ENCODE data around the gene ZNF780A. TPM values are rescaled to one million over a fixed set of nuclear protein-coding genes. Genes with fewer than 3 reads are reported as not detected.

The ZNF780A gene
- total RNA-seq, 2 donors from 2014 or later = 8.9 to 17.7 TPM

- no peak for TF ChIP-seq CTCF (IDR thresholded peaks at IDR 0.05)
- Histone ChIP-seq H3K9me3 (no peaks in the 10 kb centered on the region), H3K36me3 (no peaks in the 10 kb centered on the region), H3K27me3 (replicated peaks; ENCODE audit: insufficient read depth) (no peaks in the 10 kb centered on the region), H3K27ac (peak overlapping the region; percentile 85 to 87), H3K4me3 (peak overlapping the region; percentile 82), H3K4me1 (ENCODE audit: control insufficient read depth in 1 of 2, low read depth in 2 of 2) (peaks cover 3 to 13% of the 10 kb centered on the region in 2 donors)
- DNase-seq (ENCODE audit: low spot score) = no peak
- ATAC-seq (ENCODE audit: insufficient number of reproducible peaks, low FRiP score, low read depth) = no peak
These were observed 724 bp upstream of the ZNF780A start for GRCh38 chr19:40091205-40092129.

- Histone ChIP-seq H3K27me3 (replicated peaks; ENCODE audit: insufficient read depth) (no peaks in the 10 kb centered on the region), H3K36me3 (peaks cover 4% of the 10 kb centered on the region), H3K9me3 (no peaks in the 10 kb centered on the region), H3K4me1 (ENCODE audit: control insufficient read depth in 1 of 2, low read depth in 2 of 2) (peaks cover 3 to 13% of the 10 kb centered on the region in 2 donors), H3K4me3 (peak overlapping the region; percentile 82), H3K27ac (peak overlapping the region in 1 of 2 donors; percentile 85)
- ATAC-seq (ENCODE audit: insufficient number of reproducible peaks, low FRiP score, low read depth) (peak; percentile 24), DNase-seq (ENCODE audit: low spot score) (no peak)
- no peak for TF ChIP-seq CTCF (IDR thresholded peaks at IDR 0.05)
These were observed 1.3 kb downstream of the ZNF780A start for GRCh38 chr19:40089462-40089861.

GRCh38 chr19:40088299-40089047 is 2.3 kb downstream of the ZNF780A start:
- Histone ChIP-seq H3K36me3 (peaks cover 9% of the 10 kb centered on the region), H3K4me3 (no peak overlapping the region), H3K9me3 (no peaks in the 10 kb centered on the region), H3K27ac (no peak overlapping the region), H3K4me1 (ENCODE audit: control insufficient read depth in 1 of 2, low read depth in 2 of 2) (peaks cover 3 to 13% of the 10 kb centered on the region in 2 donors), H3K27me3 (replicated peaks; ENCODE audit: insufficient read depth) (no peaks in the 10 kb centered on the region)
- ATAC-seq (ENCODE audit: insufficient number of reproducible peaks, low FRiP score, low read depth) (no peak), DNase-seq (ENCODE audit: low spot score) (no peak)
- TF ChIP-seq CTCF (IDR thresholded peaks at IDR 0.05) = no peak

- H3K27me3 ChIP-seq (replicated peaks; ENCODE audit: insufficient read depth) = no peaks in the 10 kb centered on the region
- H3K27ac ChIP-seq = no peak overlapping the region
- no peak for TF ChIP-seq CTCF (IDR thresholded peaks at IDR 0.05)
- H3K36me3 ChIP-seq = peaks cover 29% of the 10 kb centered on the region
- ATAC-seq (ENCODE audit: insufficient number of reproducible peaks, low FRiP score, low read depth) (no peak), DNase-seq (ENCODE audit: low spot score) (no peak)
- peaks cover 0 to 12% of the 10 kb centered on the region in 2 donors for H3K4me1 ChIP-seq (ENCODE audit: control insufficient read depth in 1 of 2, low read depth in 2 of 2)
- no peak overlapping the region for H3K4me3 ChIP-seq
- H3K9me3 ChIP-seq = no peaks in the 10 kb centered on the region
These were observed 5.8 kb downstream of the ZNF780A start for GRCh38 chr19:40084948-40085347.

- Histone ChIP-seq H3K27me3 (replicated peaks; ENCODE audit: insufficient read depth) (no peaks in the 10 kb centered on the region), H3K9me3 (peaks cover 4% of the 10 kb centered on the region), H3K4me1 (ENCODE audit: control insufficient read depth in 1 of 2, low read depth in 2 of 2) (no peaks in the 10 kb centered on the region), H3K27ac (no peak overlapping the region), H3K36me3 (peaks cover 49% of the 10 kb centered on the region), H3K4me3 (no peak overlapping the region)
- DNase-seq (ENCODE audit: low spot score) (no peak), ATAC-seq (ENCODE audit: insufficient number of reproducible peaks, low FRiP score, low read depth) (no peak)
- no peak for TF ChIP-seq CTCF (IDR thresholded peaks at IDR 0.05)
These were observed 9.3 kb downstream of the ZNF780A start for GRCh38 chr19:40081411-40081810.
